Caki2 (cell line): ENCODE results near the gene CPZ. TPM values are rescaled to one million over a fixed set of nuclear protein-coding genes. Genes with fewer than 3 reads are reported as not detected.
"Not testable (repeated sequence)": the region's sequence is repeated elsewhere in the genome, so short reads cannot be mapped to it uniquely, and the experiment has no call there.

Experiments
- DNase-seq: peaks from one replicate; pipeline ENCODE4 v3.0.0-alpha.2; 2015; ENCODE audit warnings: low read depth
- in situ Hi-C: cut with HindIII; loops from 2 replicates; pipeline ENCODE4 v1.10.0; 2016; ENCODE audit warnings: low sequenced_read_pairs, low pct_unique_long_range_greater_than_20kb, mixed read lengths
- total RNA-seq: library from RNA; depleted of rRNA; stranded (reverse); fragments of >200 nt; shearing (Covaris generic); gene quantifications from 2 replicates; pipeline ENCODE4 v1.2.3, GENCODE V29; 2014; ENCODE audit warnings: low replicate concordance

The CPZ gene
- total RNA-seq, 1 experiment from 2014 or later, result not detected

- no peak for DNase-seq
- in situ Hi-C loops, result no loop called here
These were observed 23.6 kb downstream of the CPZ start for GRCh38 chr4:8615921-8616787.

GRCh38 chr4:8616831-8617230 is 24.3 kb downstream of the CPZ start:
- in situ Hi-C loops, result no loop called here
- DNase-seq, result no peak

GRCh38 chr4:8617486-8618040 is 25.0 kb downstream of the CPZ start:
- DNase-seq, result no peak
- in situ Hi-C loops, result no loop called here

GRCh38 chr4:8618421-8618820 is 25.9 kb downstream of the CPZ start:
- DNase-seq, result no peak
- in situ Hi-C loops, result no loop called here

GRCh38 chr4:8618961-8619720 is 26.6 kb downstream of the CPZ start:
- in situ Hi-C loops, result no loop called here
- DNase-seq, result no peak

- in situ Hi-C loops, result not testable (repeated sequence)
These were observed 28.6 kb downstream of the CPZ start for GRCh38 chr4:8621135-8621534.

GRCh38 chr4:8624601-8625272 is 32.2 kb downstream of the CPZ start:
- in situ Hi-C loops, DNase-seq: not testable (repeated sequence)

More at GRCh38 chr4:8621135-8621534, 28.6 kb downstream of the CPZ start:
- not testable (repeated sequence) for DNase-seq

GRCh38 chr4:8630240-8630905 is 37.8 kb downstream of the CPZ start:
- in situ Hi-C loops, DNase-seq: not testable (repeated sequence)

- in situ Hi-C loops, DNase-seq: not testable (repeated sequence)
These were observed 39.3 kb downstream of the CPZ start for GRCh38 chr4:8631896-8632295.

GRCh38 chr4:8634773-8635172 is 42.2 kb downstream of the CPZ start:
- in situ Hi-C loops, DNase-seq: not testable (repeated sequence)

- in situ Hi-C loops, DNase-seq: not testable (repeated sequence)
These were observed 43.5 kb downstream of the CPZ start for GRCh38 chr4:8635897-8636554.

GRCh38 chr4:8637456-8637984 is 45.0 kb downstream of the CPZ start:
- in situ Hi-C loops, result no loop called here
- DNase-seq, result no peak

GRCh38 chr4:8639021-8639420 is 46.5 kb downstream of the CPZ start:
- DNase-seq, result no peak
- in situ Hi-C loops, result no loop called here

- in situ Hi-C loops, result no loop called here
- DNase-seq, result no peak
These were observed 47.5 kb downstream of the CPZ start for GRCh38 chr4:8639777-8640720.

GRCh38 chr4:8640816-8641215 is 48.3 kb downstream of the CPZ start:
- in situ Hi-C loops, result no loop called here
- no peak for DNase-seq

- in situ Hi-C loops, result no loop called here
- DNase-seq, result no peak
These were observed 48.7 kb downstream of the CPZ start for GRCh38 chr4:8641256-8641655.
